PC-3 (cell line): ENCODE data around the gene RND2.

ENCODE experiments used
- CTCF ChIP-seq: fragments of 300-600 bp; sonication (generic); conservative IDR thresholded peaks from 2 replicates; pipeline ENCODE4 v1.5.1; 2017; ENCODE audit warnings: antibody characterized with exemption, low read depth, mild to moderate bottlenecking, low read length
- EZH2 ChIP-seq: fragments of 300-600 bp; sonication (generic); IDR thresholded peaks from one replicate; pipeline ENCODE4 v1.6.1; 2017; ENCODE audit warnings: antibody characterized with exemption, mild to moderate bottlenecking, low read length; ENCODE audit not compliant: unreplicated experiment
- EZH2phosphoT487 ChIP-seq: fragments of 300-600 bp; sonication (generic); IDR thresholded peaks from 2 replicates; pipeline ENCODE4 v1.6.1; 2018; ENCODE audit warnings: mild to moderate bottlenecking, antibody characterized with exemption, low read length, borderline replicate concordance

GRCh38 chr17:43062984-43063638, 38.1 kb downstream of the RND2 start:
- TF ChIP-seq CTCF (no peak), EZH2 (no peak), EZH2phosphoT487 (no peak)
